IMR-90 (cell line): Measurements from ENCODE around the gene EEPD1. TPM values are rescaled to one million over a fixed set of nuclear protein-coding genes. Genes with fewer than 3 reads are reported as not detected.
A peak's percentile ranks its signal among the peaks of the same experiment; 100 is the strongest.

Source experiments
- ATAC-seq: fragments of 200-7000 bp; cut with Tn5 transposase; 2 replicates; pipeline ENCODE4 v1.9.1; 2020; ENCODE audit warnings: low read depth, mild to moderate bottlenecking, moderate library complexity
- BruUV-seq: library from RNA; stranded (reverse); fragments of 400-500 nt; replicated peaks from 2 replicates; lab custom pipeline; 2021; lab: Mats Ljungman, UMichigan
- CTCF ChIA-PET: fragments of 300-600 bp; formaldehyde crosslinking; extraction: SDS; loops from one replicate; lab custom pipeline; 2021; ENCODE audit warnings: antibody characterized with exemption; lab: Yijun Ruan, JAX
- POLR2A ChIA-PET: fragments of 300-600 bp; sonication (Branson Sonifier 250); formaldehyde crosslinking; loops from one replicate; lab custom pipeline; 2022; ENCODE audit warnings: antibody characterized with exemption; ENCODE audit not compliant: unreplicated experiment; lab: Charles Lee
- DNase-seq: peaks from one replicate; pipeline ENCODE4 v3.0.0; 2013
- H2AFZ ChIP-seq: replicated peaks from 2 replicates; pipeline ENCODE3; 2013; ENCODE audit warnings: low read length, mild to moderate bottlenecking; ENCODE audit not compliant: poor library complexity
- H2AK5ac ChIP-seq: 2 replicates; pipeline ENCODE4 v1.6.1; 2013; ENCODE audit warnings: low read depth, low read length, inconsistent platforms
- H2AK9ac ChIP-seq: replicated peaks from 2 replicates; pipeline ENCODE3; 2013; ENCODE audit warnings: mild to moderate bottlenecking, low read depth, low read length, moderate library complexity; ENCODE audit not compliant: poor library complexity
- H2BK120ac ChIP-seq: 2 replicates; pipeline ENCODE4 v1.6.1; 2013; ENCODE audit warnings: low read depth, low read length, inconsistent platforms
- H2BK15ac ChIP-seq: 3 replicates; pipeline ENCODE4 v1.6.1; 2013; ENCODE audit warnings: low read depth, low read length, inconsistent platforms
- H2BK20ac ChIP-seq: 2 replicates; pipeline ENCODE4 v1.6.1; 2013; ENCODE audit warnings: low read depth, mild to moderate bottlenecking, inconsistent platforms, low read length, moderate library complexity
- H2BK5ac ChIP-seq: 2 replicates; pipeline ENCODE4 v1.6.1; 2013; ENCODE audit warnings: mild to moderate bottlenecking, low read depth, low read length, inconsistent platforms; ENCODE audit not compliant: poor library complexity, severe bottlenecking
- H3K14ac ChIP-seq: replicated peaks from 2 replicates; pipeline ENCODE4 v1.6.1; 2013; ENCODE audit warnings: low read depth, low read length, inconsistent platforms
- H3K18ac ChIP-seq: 2 replicates; pipeline ENCODE4 v1.6.1; 2013; ENCODE audit warnings: low read depth, low read length, control low read depth
- H3K23ac ChIP-seq: 2 replicates; pipeline ENCODE4 v1.6.1; 2013; ENCODE audit warnings: low read depth, low read length, inconsistent platforms
- H3K27ac ChIP-seq: 2 replicates; pipeline ENCODE4 v1.5.1; 2013; ENCODE audit warnings: mild to moderate bottlenecking, control low read depth, low read length; ENCODE audit not compliant: insufficient read depth
- H3K27me3 ChIP-seq: 2 replicates; pipeline ENCODE4 v1.6.1; 2013; ENCODE audit warnings: low read length; ENCODE audit not compliant: control insufficient read depth, insufficient read depth
- H3K36me3 ChIP-seq: 2 replicates; pipeline ENCODE4 v1.6.1; 2013; ENCODE audit warnings: low read length, mixed read lengths; ENCODE audit not compliant: control insufficient read depth, insufficient read depth
- H3K4ac ChIP-seq: 2 replicates; pipeline ENCODE4 v1.6.1; 2013; ENCODE audit warnings: low read depth, low read length, inconsistent platforms
- H3K4me1 ChIP-seq: 2 replicates; pipeline ENCODE4 v1.6.1; 2013; ENCODE audit warnings: low read length, mixed read lengths; ENCODE audit not compliant: control insufficient read depth, insufficient read depth
- H3K4me2 ChIP-seq: 2 replicates; pipeline ENCODE4 v1.6.1; 2013; ENCODE audit warnings: low read depth, mild to moderate bottlenecking, control low read depth, low read length, moderate library complexity
- H3K4me3 ChIP-seq: 2 replicates; pipeline ENCODE4 v1.5.1; 2013; ENCODE audit warnings: low read depth, mild to moderate bottlenecking, control low read depth, low read length, moderate library complexity; ENCODE audit not compliant: insufficient read depth
- H3K56ac ChIP-seq: 2 replicates; pipeline ENCODE4 v1.6.1; 2013; ENCODE audit warnings: low read length, inconsistent platforms; ENCODE audit not compliant: insufficient read depth; ENCODE audit errors: extremely low read depth
- H3K79me1 ChIP-seq, 2 experiments: 2 replicates each; pipeline ENCODE4 v1.6.1; 2013; ENCODE audit warnings: low read length in 2 of 2, inconsistent platforms in 1 of 2, low read depth in 1 of 2
- H3K9ac ChIP-seq: 2 replicates; pipeline ENCODE4 v1.6.1; 2013; ENCODE audit warnings: low read depth, low read length, control low read depth
- H3K9me1 ChIP-seq: 2 replicates; pipeline ENCODE4 v1.6.1; 2013; ENCODE audit warnings: low read length, inconsistent platforms; ENCODE audit not compliant: insufficient read depth
- H3K9me3 ChIP-seq: 2 replicates; pipeline ENCODE4 v1.6.1; 2013; ENCODE audit warnings: low read length; ENCODE audit not compliant: control insufficient read depth, insufficient read depth
- H4K20me1 ChIP-seq: 2 replicates; pipeline ENCODE4 v1.6.1; 2013; ENCODE audit warnings: low read length, inconsistent platforms; ENCODE audit not compliant: insufficient read depth
- H4K5ac ChIP-seq: 2 replicates; pipeline ENCODE4 v1.6.1; 2013; ENCODE audit warnings: mild to moderate bottlenecking, low read depth, low read length, control low read depth
- H4K8ac ChIP-seq, 2 experiments: 2 replicates each; pipeline ENCODE4 v1.6.1; 2013; ENCODE audit warnings: low read depth in 2 of 2, low read length in 2 of 2, control low read depth in 1 of 2, inconsistent platforms in 1 of 2
- H4K91ac ChIP-seq: 2 replicates; pipeline ENCODE4 v1.6.1; 2013; ENCODE audit warnings: low read depth, low read length, inconsistent platforms; ENCODE audit not compliant: insufficient read depth
- BHLHE40 ChIP-seq: fragments of 150-350 bp; IDR thresholded peaks from 2 replicates; pipeline ENCODE4 v1.6.1; 2016; ENCODE audit warnings: mild to moderate bottlenecking, low read depth, low read length
- RAD21 ChIP-seq: IDR thresholded peaks from 2 replicates; pipeline ENCODE4 v1.6.1; 2012; ENCODE audit warnings: low read length, improper control_type of control experiment
- WGBS, 2 experiments: methylation state at CpG; one replicate each; pipeline versions ENCODE4 v1.1.5 to v1.1.7; 2013; ENCODE audit warnings: missing lambda C conversion rate in 2 of 2; ENCODE audit not compliant: insufficient read length in 1 of 2; ENCODE audit errors: extremely low coverage in 2 of 2; 5-methylcytosine and 5-hydroxymethylcytosine counted together
- dilution Hi-C: fragments of 300-500 bp; cut with HindIII; formaldehyde crosslinking; loops from one replicate; pipeline ENCODE4 v1.14.3; 2018; ENCODE audit warnings: low sequenced_read_pairs; ENCODE audit not compliant: unreplicated experiment
- in situ Hi-C: fragments of 300-500 bp; cut with MboI; formaldehyde crosslinking; loops from 3 replicates; pipeline ENCODE4 v1.14.3; 2019; ENCODE audit warnings: low sequenced_read_pairs, inconsistent platforms, mixed read lengths
- intact Hi-C: fragments of 100-400 bp; cut with micrococcal nuclease; formaldehyde crosslinking; loops from 2 replicates; pipeline ENCODE4 v1.10.0; 2022
- polyA plus RNA-seq, 3 experiments: library from polyadenylated mRNA; depleted of rRNA; stranded (reverse); fragments of >200 nt; gene quantifications; 2 replicates each; pipeline ENCODE4 v1.2.3, GENCODE V29; 2012; ENCODE audit warnings: low replicate concordance in 1 of 3
- total RNA-seq: library from RNA; depleted of rRNA; stranded (reverse); fragments of >200 nt; gene quantifications from 2 replicates; pipeline ENCODE4 v1.2.3, GENCODE V29; 2012
- TF ChIP-seq, protein P1 (sequence below): fragments of 150-350 bp; IDR thresholded peaks from 2 replicates; pipeline ENCODE4 v1.6.1; 2017; ENCODE audit warnings: mild to moderate bottlenecking, antibody characterized with exemption, low read length, low read depth

EEPD1 gene
- total and polyA plus RNA-seq, 2 of the 4 experiments (the other 2 are of a cell fraction): 7.3 to 15.2 TPM

- Histone ChIP-seq H3K4me2 (no peak overlapping the region), H3K4me3 (no peak overlapping the region), H3K14ac (peak overlapping the region; percentile 51), H3K9ac (no peak overlapping the region), H3K79me1 (peaks cover 4 to 29% of the 10 kb centered on the region in 2 experiments; a peak in 3 of 4 replicates), H4K91ac (no peak overlapping the region), H2BK15ac (no peak overlapping the region), H3K56ac (no peak overlapping the region), H3K9me1 (peaks cover 16% of the 10 kb centered on the region), H3K27ac (no peak overlapping the region), H2BK20ac (no peak overlapping the region; the same call in 1 of the 2 replicates), H2AK5ac (no peak overlapping the region), H3K9me3 (no peaks in the 10 kb centered on the region), H3K23ac (no peak overlapping the region), H3K4me1 (peaks cover 25% of the 10 kb centered on the region), H4K8ac (no peak overlapping the region), H3K36me3 (no peaks in the 10 kb centered on the region), H2BK120ac (peak overlapping the region; percentile 12; the same call in 1 of the 2 replicates), H2AK9ac (no peak overlapping the region), H4K20me1 (no peaks in the 10 kb centered on the region), H2AFZ (no peak overlapping the region), H3K18ac (no peak overlapping the region), H3K4ac (no peak overlapping the region), H4K5ac (no peak overlapping the region), H2BK5ac (no peak overlapping the region), H3K27me3 (no peaks in the 10 kb centered on the region)
- no CpG with 5 or more reads among the region's 2 CpGs for WGBS, 2 experiments
- ChIA-PET POLR2A (no interaction called here), CTCF (no interaction called here)
- dilution Hi-C loops: no loop called here
- intact Hi-C loops: no loop called here
- BruUV-seq: no TSS peak
- ATAC-seq: no peak
- TF ChIP-seq RAD21: no peak
- TF ChIP-seq BHLHE40: no peak
- TF ChIP-seq, protein P1, sequence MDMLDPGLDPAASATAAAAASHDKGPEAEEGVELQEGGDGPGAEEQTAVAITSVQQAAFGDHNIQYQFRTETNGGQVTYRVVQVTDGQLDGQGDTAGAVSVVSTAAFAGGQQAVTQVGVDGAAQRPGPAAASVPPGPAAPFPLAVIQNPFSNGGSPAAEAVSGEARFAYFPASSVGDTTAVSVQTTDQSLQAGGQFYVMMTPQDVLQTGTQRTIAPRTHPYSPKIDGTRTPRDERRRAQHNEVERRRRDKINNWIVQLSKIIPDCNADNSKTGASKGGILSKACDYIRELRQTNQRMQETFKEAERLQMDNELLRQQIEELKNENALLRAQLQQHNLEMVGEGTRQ: no peak
- DNase-seq: no peak
- in situ Hi-C loops: no loop called here
Observed at GRCh38 chr7:36260481-36260880, 107.4 kb downstream of the EEPD1 start.
